Esophagus squamous epithelium (tissue), 5 donors: ENCODE results near the gene SH3PXD2B. TPM values are rescaled to one million over a fixed set of nuclear protein-coding genes. Genes with fewer than 3 reads are reported as not detected.

Source experiments
- DNase-seq: peaks from one replicate; lab custom pipeline; 2025; lab: John Stamatoyannopoulos, UW
- H3K27ac ChIP-seq, 4 donors: fragments of 200-600 bp; sonication (generic); one replicate each; pipeline ENCODE4 v1.5.1; 2016 to 2019; ENCODE audit warnings: mild to moderate bottlenecking in 1 of 4
- H3K27me3 ChIP-seq, 4 donors: fragments of 200-600 bp; sonication (generic); 1 replicate in 3 of 4; 2 replicates in 1 of 4; pipeline versions ENCODE4 v1.5.1 to v1.6.0; 2017 to 2021; ENCODE audit warnings: antibody characterized with exemption in 1 of 4
- H3K36me3 ChIP-seq, 3 donors: fragments of 200-600 bp; sonication (generic); one replicate each; pipeline ENCODE4 v1.5.1; 2016 to 2019
- H3K4me1 ChIP-seq, 3 donors: fragments of 200-600 bp; sonication (generic); one replicate each; pipeline ENCODE4 v1.5.1; 2017 to 2019
- H3K4me3 ChIP-seq, 4 donors: fragments of 200-600 bp; sonication (generic); 1 replicate in 3 of 4; 2 replicates in 1 of 4; pipeline ENCODE4 v1.5.1; 2016 to 2019; ENCODE audit warnings: mild to moderate bottlenecking in 2 of 4, moderate library complexity in 1 of 4
- H3K9me3 ChIP-seq, 3 donors: fragments of 200-600 bp; sonication (generic); one replicate each; pipeline ENCODE4 v1.5.1; 2016 to 2019
- CTCF ChIP-seq, 6 experiments: fragments of 450-650 bp in 4 of 6; fragments of 200-600 bp in 2 of 6; sonication (generic) in 2 of 6; IDR thresholded peaks; one replicate each; pipeline ENCODE4 v1.5.1; 2016 to 2019; ENCODE audit warnings: antibody characterized with exemption in 6 of 6, mild to moderate bottlenecking in 4 of 6, moderate library complexity in 4 of 6
- POLR2A ChIP-seq, 4 donors: fragments of 450-650 bp; IDR thresholded peaks; one replicate each; pipeline ENCODE4 v1.6.1; 2017; ENCODE audit warnings: antibody characterized with exemption in 4 of 4, mild to moderate bottlenecking in 4 of 4, moderate library complexity in 3 of 4
- WGBS, 2 donors: methylation state at CpG; one replicate each; pipeline ENCODE4 v1.1.5; 2018; 5-methylcytosine and 5-hydroxymethylcytosine counted together
- intact Hi-C: fragments of 100-400 bp; cut with DNase I; formaldehyde crosslinking; loops from one replicate; pipeline ENCODE4 v1.15.0; 2022
- total RNA-seq, 4 donors: library from RNA; depleted of rRNA; stranded (reverse); fragments of >200 nt; gene quantifications; one replicate each; pipeline ENCODE4 v1.1.0, GENCODE V29; 2016
- donor health status: DM: yes; HTN: yes; CAD: no.

Gene SH3PXD2B
- total RNA-seq, 4 donors from 2014 or later = 7.1 to 22.1 (median 13.8) TPM

DNA sequence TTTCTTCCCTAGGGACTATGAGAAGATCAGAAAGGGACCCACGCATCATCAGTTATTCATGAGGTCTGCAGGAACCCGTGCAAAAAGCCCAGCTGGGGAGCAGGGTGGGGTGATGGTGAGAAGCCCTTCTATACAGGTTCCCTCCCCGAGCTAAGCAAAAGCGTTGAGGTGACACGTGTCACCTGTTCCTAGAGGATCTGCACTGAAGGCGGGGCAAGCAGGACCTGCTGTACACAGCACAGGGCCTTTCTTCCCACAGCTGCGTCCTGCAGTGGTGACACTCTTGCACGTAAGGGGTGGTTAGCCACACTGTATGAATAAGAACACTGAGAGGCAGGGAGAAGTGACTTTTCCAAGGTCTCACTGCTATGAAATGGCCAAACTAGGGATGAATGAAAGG is 37.2 kb upstream of the SH3PXD2B start:
- no peaks in the 10 kb centered on the region for H3K36me3 ChIP-seq
- no peaks in the 10 kb centered on the region for H3K9me3 ChIP-seq
- no peak overlapping the region for H3K27ac ChIP-seq
- TF ChIP-seq CTCF (IDR thresholded peaks at IDR 0.05) (no peak), POLR2A (IDR thresholded peaks at IDR 0.05) (no peak)
- intact Hi-C loops = no loop called here
- H3K27me3 ChIP-seq = no peaks in the 10 kb centered on the region
- WGBS, 2 donors = 44 to 71% methylated on average over 5 of the region's 8 CpGs
- no peak overlapping the region for H3K4me3 ChIP-seq
- DNase-seq = no peak
- H3K4me1 ChIP-seq = peaks cover 0 to 12% (median under 1%) of the 10 kb centered on the region in 3 donors

DNA sequence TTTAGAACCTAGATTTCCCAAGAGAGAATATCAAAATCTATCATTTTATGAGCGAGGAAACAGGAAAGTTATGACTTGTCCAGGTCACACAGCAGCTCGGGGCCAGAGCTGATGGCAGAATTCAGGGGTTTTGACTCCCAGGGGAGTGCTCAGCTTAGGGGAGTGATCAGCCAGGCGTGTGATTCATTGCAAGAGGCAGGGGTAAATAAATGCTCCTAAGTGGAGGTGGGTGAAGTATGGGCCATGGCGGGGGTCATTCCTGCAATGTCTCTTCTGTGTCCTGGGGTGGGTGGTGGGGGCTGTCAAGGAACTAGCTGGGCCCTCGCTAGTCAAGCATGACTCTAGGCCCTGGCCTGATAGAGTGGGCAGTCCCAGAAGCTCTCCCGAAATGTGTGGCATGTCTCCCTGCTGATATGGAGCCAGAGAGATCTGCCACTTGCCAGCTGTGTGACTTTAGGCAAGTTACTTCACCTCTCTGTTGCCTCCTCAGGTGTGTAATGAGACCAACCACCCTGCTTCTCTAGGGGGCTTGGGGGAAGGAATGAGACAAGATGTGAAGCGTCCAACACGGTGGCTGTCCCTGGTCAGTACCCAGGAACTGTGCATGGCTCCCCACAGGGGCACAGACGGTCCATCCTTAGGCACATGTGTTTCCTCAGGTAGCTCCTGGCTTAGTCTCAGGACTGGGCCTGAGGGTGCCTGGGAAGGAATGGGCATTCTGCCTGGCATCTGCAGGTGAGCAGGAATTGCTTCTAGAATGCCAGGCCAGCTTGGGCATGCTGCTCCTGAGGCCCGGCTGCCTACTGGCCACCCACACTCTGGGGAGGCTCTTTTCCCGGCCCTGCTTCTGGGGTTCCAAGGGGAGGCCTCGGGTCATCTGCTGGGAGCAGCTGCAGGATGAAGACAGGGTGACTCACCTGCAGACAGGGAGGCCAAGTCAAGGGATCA is 36.5 kb upstream of the SH3PXD2B start:
- WGBS, 2 donors = 71 to 83% methylated on average over 7 to 9 of the region's 12 CpGs
- no peaks in the 10 kb centered on the region for H3K36me3 ChIP-seq
- H3K9me3 ChIP-seq = no peaks in the 10 kb centered on the region
- intact Hi-C loops = no loop called here
- no peak for DNase-seq
- peaks cover 0 to 9% (median 0%) of the 10 kb centered on the region in 3 donors for H3K4me1 ChIP-seq
- TF ChIP-seq CTCF (IDR thresholded peaks at IDR 0.05) (no peak), POLR2A (IDR thresholded peaks at IDR 0.05) (no peak)
- H3K4me3 ChIP-seq = no peak overlapping the region
- H3K27ac ChIP-seq = no peak overlapping the region
- H3K27me3 ChIP-seq = no peaks in the 10 kb centered on the region

DNA sequence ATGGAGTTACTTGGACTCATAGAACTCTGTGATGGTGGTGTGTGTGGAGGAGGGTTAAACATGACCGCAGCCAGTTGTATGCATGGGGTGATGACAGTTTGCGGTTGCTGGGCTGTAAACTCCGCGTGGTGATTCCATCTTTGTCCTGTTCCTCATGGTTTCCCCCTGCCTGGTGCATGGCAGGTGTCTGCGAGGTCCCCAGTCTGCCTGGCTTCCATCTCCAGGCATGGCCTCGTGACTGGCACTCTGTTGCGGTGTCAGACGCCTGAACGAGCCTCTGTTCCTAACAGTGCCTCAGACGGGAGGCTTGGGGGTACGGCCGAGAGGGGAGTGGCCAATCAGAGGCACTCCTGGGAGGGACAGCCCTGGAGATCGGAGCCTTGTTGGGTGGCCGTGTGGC is 33.9 kb upstream of the SH3PXD2B start:
- no peak for DNase-seq
- peaks cover 0 to 9% (median 0%) of the 10 kb centered on the region in 3 donors for H3K4me1 ChIP-seq
- 88 to 100% methylated on average over 1 to 4 of the region's 14 CpGs for WGBS, 2 donors
- intact Hi-C loops = no loop called here
- peak overlapping the region in 1 of 4 donors; percentile 38 for H3K27ac ChIP-seq
- no peak overlapping the region for H3K4me3 ChIP-seq
- H3K36me3 ChIP-seq = no peaks in the 10 kb centered on the region
- no peaks in the 10 kb centered on the region for H3K27me3 ChIP-seq
- no peak for TF ChIP-seq CTCF (IDR thresholded peaks at IDR 0.05)
- H3K9me3 ChIP-seq = no peaks in the 10 kb centered on the region

- 83 to 84% methylated on average over 9 of the region's 9 CpGs for WGBS, 2 donors
- no peaks in the 10 kb centered on the region for H3K27me3 ChIP-seq
- H3K27ac ChIP-seq = peak overlapping the region in 2 of 4 donors; percentile 4 to 25
- no peak for DNase-seq
- H3K4me3 ChIP-seq = no peak overlapping the region
- TF ChIP-seq CTCF (IDR thresholded peaks at IDR 0.05) = no peak
- no peak for TF ChIP-seq POLR2A (IDR thresholded peaks at IDR 0.05)
- H3K4me1 ChIP-seq = peaks cover 0 to 12% (median 0%) of the 10 kb centered on the region in 3 donors
- H3K36me3 ChIP-seq = no peaks in the 10 kb centered on the region
- intact Hi-C loops = no loop called here
- no peaks in the 10 kb centered on the region for H3K9me3 ChIP-seq
Observed at GRCh38 chr5:172487671-172488070, 33.3 kb upstream of the SH3PXD2B start.

DNA sequence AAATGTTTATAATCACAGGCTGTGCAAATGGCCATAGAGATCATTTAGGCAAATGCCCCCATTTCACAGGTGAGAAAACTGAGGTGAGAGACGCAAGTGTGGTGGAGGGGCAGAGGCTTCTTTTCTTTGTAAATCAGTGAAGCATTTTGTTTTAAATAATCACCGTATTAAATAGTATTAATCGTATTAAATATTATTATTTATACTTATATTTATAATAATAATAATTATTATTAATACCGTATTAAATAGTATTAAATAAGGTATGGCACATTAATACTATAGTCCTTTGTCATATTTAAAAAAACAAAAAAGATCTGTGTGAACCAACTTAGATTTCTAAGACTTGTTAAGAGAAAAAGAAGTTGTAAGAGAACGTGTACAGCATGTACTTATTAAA is 32.6 kb upstream of the SH3PXD2B start:
- no peak for DNase-seq
- Histone ChIP-seq H3K4me3 (no peak overlapping the region), H3K36me3 (no peaks in the 10 kb centered on the region), H3K9me3 (no peaks in the 10 kb centered on the region), H3K4me1 (peaks cover 0 to 20% (median 0%) of the 10 kb centered on the region in 3 donors), H3K27ac (peak overlapping the region in 1 of 4 donors; percentile 25), H3K27me3 (no peaks in the 10 kb centered on the region)
- intact Hi-C loops = no loop called here
- TF ChIP-seq POLR2A (IDR thresholded peaks at IDR 0.05) (no peak), CTCF (IDR thresholded peaks at IDR 0.05) (no peak)
- 86 to 88% methylated on average over 5 of the region's 5 CpGs for WGBS, 2 donors
